Endothelial cell (in vitro differentiated cells): ENCODE data around the gene SOCS3. TPM values are rescaled to one million over a fixed set of nuclear protein-coding genes. Genes with fewer than 3 reads are reported as not detected.

Experiments
- DNase-seq: peaks from one replicate; pipeline ENCODE4 v3.0.0; 2021; ENCODE audit warnings: low spot score
- H3K27ac Mint-ChIP-seq: one replicate; pipeline ENCODE4 v1.8.0; 2021; ENCODE audit warnings: mixed read lengths, inconsistent platforms; ENCODE audit not compliant: unreplicated experiment
- H3K27me3 Mint-ChIP-seq: one replicate; pipeline ENCODE4 v1.8.0; 2021; ENCODE audit warnings: mild to moderate bottlenecking, moderate library complexity, mixed read lengths, inconsistent platforms; ENCODE audit not compliant: unreplicated experiment
- H3K36me3 Mint-ChIP-seq: one replicate; pipeline ENCODE4 v1.8.0; 2021; ENCODE audit warnings: mild to moderate bottlenecking, low read depth, mixed read lengths, inconsistent platforms; ENCODE audit not compliant: unreplicated experiment
- H3K4me1 Mint-ChIP-seq: one replicate; pipeline ENCODE4 v1.8.0; 2021; ENCODE audit warnings: mild to moderate bottlenecking, mixed read lengths, inconsistent platforms; ENCODE audit not compliant: unreplicated experiment
- H3K4me3 Mint-ChIP-seq: one replicate; pipeline ENCODE4 v1.8.0; 2021; ENCODE audit warnings: mild to moderate bottlenecking, mixed read lengths, inconsistent platforms; ENCODE audit not compliant: unreplicated experiment
- H3K9me3 Mint-ChIP-seq: one replicate; pipeline ENCODE4 v1.8.0; 2021; ENCODE audit warnings: mixed read lengths, inconsistent platforms; ENCODE audit not compliant: unreplicated experiment
- total RNA-seq: library from RNA; stranded (reverse); fragmentation: NEBNext Ultra II Directional; extraction: Animal tissue kit (Norgen Biotek cat#: 25700); gene quantifications from one replicate; pipeline ENCODE4 v1.2.1, GENCODE V29; 2021; ENCODE audit not compliant: unreplicated experiment
- TF ChIP-seq, protein P1 (sequence below): fragments of 200-600 bp; sonication (generic); IDR thresholded peaks from one replicate; pipeline ENCODE4 v1.5.0; 2021; ENCODE audit warnings: antibody characterized with exemption; ENCODE audit not compliant: unreplicated experiment

SOCS3 gene
- total RNA-seq, 1 donor from 2014 or later = 30.2 TPM

DNA sequence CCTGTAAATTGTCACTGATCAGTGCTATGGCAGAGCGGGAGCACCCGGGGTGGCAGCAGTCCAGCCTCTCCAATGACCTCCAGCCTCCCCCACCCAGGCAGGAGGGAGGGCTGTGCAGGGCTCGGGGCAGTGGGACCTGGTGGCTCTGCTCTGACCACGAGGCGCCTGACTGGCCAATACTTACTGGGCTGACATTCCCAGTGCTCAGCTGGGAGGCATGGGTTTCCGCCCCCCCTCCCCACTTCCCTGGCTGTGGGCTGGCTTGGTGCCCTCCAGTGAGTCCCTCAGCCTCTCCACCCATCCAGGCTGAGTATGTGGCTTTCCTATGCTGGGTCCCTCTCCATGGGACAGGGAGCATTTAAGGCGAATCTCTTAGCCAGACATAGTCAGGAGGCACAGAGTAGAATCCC, 2.7 kb downstream of the SOCS3 start:
- no peak for DNase-seq
- Mint-ChIP-seq H3K4me1 (peaks cover 44% of the 10 kb centered on the region), H3K36me3 (peaks cover 9% of the 10 kb centered on the region), H3K4me3 (peak overlapping the region; percentile 91), H3K27me3 (peaks cover 6% of the 10 kb centered on the region), H3K27ac (peak overlapping the region; percentile 42), H3K9me3 (no peaks in the 10 kb centered on the region)
- TF ChIP-seq, protein P1, sequence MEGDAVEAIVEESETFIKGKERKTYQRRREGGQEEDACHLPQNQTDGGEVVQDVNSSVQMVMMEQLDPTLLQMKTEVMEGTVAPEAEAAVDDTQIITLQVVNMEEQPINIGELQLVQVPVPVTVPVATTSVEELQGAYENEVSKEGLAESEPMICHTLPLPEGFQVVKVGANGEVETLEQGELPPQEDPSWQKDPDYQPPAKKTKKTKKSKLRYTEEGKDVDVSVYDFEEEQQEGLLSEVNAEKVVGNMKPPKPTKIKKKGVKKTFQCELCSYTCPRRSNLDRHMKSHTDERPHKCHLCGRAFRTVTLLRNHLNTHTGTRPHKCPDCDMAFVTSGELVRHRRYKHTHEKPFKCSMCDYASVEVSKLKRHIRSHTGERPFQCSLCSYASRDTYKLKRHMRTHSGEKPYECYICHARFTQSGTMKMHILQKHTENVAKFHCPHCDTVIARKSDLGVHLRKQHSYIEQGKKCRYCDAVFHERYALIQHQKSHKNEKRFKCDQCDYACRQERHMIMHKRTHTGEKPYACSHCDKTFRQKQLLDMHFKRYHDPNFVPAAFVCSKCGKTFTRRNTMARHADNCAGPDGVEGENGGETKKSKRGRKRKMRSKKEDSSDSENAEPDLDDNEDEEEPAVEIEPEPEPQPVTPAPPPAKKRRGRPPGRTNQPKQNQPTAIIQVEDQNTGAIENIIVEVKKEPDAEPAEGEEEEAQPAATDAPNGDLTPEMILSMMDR = no peak

DNA sequence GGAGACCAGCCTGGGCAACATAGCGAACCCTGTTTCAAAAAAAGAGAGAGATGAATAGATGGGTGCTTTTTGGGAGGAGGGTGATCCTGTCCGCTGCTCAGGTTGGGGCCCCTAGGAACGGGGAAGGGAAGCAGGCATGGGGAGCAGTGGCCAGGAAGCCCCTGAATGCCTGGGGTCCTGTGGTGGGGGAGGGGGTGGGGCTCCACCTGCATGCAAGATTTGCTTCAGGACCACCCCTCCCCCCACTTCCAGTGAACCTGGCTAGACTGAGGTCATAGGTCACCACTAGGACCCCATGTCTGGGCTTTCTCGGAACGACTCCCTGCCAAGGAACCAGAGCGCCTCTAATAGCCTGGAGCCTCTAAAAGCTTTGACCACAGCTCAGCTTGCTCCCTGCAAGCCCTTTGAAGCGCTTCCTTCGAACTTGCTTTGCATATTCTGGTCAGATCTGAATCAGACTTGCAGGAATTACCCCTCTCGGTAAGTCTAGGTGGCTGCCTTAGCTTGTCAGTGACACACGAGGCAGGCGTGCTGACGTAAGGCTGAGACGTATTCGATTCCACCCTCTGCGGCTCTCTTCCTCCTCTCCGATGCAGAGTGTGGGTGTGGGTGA, 3.7 kb downstream of the SOCS3 start:
- peaks cover 9% of the 10 kb centered on the region for H3K36me3 Mint-ChIP-seq
- H3K9me3 Mint-ChIP-seq = no peaks in the 10 kb centered on the region
- H3K27me3 Mint-ChIP-seq = peaks cover 4% of the 10 kb centered on the region
- TF ChIP-seq, protein P1 = no peak
- no peak for DNase-seq
- H3K27ac Mint-ChIP-seq = no peak overlapping the region
- peaks cover 44% of the 10 kb centered on the region for H3K4me1 Mint-ChIP-seq
- peak overlapping the region; percentile 47 for H3K4me3 Mint-ChIP-seq

DNA sequence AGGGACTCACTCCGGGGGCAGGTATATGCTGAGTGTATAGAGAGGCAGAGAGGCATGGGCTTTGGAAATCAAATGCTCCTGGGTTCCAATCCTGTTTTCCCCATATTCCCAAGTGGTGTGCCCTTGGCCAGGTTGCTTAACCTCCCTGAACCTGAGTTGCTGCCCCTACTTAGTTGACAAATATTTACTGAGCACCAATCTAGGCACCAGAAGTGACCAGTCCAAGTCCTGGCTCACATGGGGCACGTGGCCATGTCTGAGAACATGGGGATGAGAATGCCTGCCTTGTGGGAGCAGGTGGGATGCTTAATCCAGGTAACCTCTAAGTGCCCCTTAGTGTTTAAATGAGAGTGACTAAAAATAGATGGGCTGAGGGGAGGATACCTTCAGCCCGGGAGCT, 4.2 kb downstream of the SOCS3 start:
- H3K36me3 Mint-ChIP-seq = peaks cover 9% of the 10 kb centered on the region
- H3K27me3 Mint-ChIP-seq = peaks cover 5% of the 10 kb centered on the region
- DNase-seq = no peak
- TF ChIP-seq, protein P1 = no peak
- no peak overlapping the region for H3K27ac Mint-ChIP-seq
- peaks cover 42% of the 10 kb centered on the region for H3K4me1 Mint-ChIP-seq
- peak overlapping the region; percentile 47 for H3K4me3 Mint-ChIP-seq
- H3K9me3 Mint-ChIP-seq = no peaks in the 10 kb centered on the region

DNA sequence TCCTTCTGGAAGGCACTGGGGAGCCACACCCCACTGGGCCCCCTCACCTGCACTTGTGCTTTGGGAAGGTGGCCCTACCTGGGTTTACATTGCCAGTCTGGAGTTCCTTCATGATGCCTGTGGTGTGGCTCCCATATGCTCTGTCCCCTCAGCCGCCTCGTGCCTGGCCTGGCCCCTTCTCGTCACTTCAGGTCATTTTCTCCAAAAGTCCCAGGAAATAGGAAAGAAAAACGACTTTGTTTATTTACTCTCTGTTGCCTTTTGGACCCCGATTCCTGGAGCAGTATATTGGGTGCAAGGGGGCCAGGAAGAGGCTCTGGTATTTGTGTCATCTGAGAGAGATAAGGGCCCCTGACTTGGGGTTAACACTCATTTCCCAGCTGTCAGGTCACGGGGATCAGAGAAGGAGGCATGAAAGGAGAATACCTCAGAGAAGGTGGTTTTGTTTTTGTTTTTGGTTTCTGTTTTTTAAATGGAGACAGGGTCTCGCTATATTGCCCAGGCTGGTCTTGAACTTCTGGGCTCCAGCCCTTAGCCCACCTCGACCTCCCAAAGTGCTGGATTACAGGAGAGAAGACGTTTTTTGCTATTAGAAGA, 4.7 kb downstream of the SOCS3 start:
- Mint-ChIP-seq H3K9me3 (no peaks in the 10 kb centered on the region), H3K27ac (no peak overlapping the region), H3K4me3 (no peak overlapping the region), H3K27me3 (peaks cover 5% of the 10 kb centered on the region), H3K36me3 (peaks cover 9% of the 10 kb centered on the region), H3K4me1 (peaks cover 48% of the 10 kb centered on the region)
- TF ChIP-seq, protein P1 = no peak
- no peak for DNase-seq

DNA sequence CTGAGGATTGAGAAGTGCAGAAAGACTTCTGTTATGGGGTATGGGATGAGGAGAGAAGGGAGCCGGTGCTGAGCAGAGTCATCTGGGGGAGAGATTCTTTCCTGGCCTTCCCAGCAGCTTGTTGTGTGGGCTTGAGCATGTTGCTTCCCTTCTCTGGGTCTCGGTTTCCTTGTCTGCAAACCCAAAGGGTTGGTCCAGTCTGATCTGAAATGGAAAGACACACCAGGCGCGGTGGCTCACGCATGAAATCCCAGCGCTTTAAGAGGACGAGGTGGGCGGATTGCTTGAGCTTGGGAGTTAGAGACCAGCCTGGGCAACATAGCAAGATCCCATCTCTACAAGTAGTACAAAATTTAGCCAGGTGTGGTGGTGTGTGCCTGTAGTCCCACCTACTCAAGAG, 6.0 kb downstream of the SOCS3 start:
- peaks cover 51% of the 10 kb centered on the region for H3K4me1 Mint-ChIP-seq
- no peak overlapping the region for H3K27ac Mint-ChIP-seq
- DNase-seq = no peak
- peaks cover 12% of the 10 kb centered on the region for H3K36me3 Mint-ChIP-seq
- H3K4me3 Mint-ChIP-seq = peak overlapping the region; percentile 73
- TF ChIP-seq, protein P1 = no peak
- peaks cover 5% of the 10 kb centered on the region for H3K27me3 Mint-ChIP-seq
- H3K9me3 Mint-ChIP-seq = no peaks in the 10 kb centered on the region
